HT-29 (cell line): ENCODE measurements around the gene GCSAM. TPM values are rescaled to one million over a fixed set of nuclear protein-coding genes. Genes with fewer than 3 reads are reported as not detected.

Experiments
- DNase-seq: peaks from one replicate; pipeline ENCODE4 v3.0.0-alpha.2; 2015; ENCODE audit warnings: low spot score
- total RNA-seq: library from RNA; depleted of rRNA; stranded (reverse); fragments of >200 nt; shearing (Covaris generic); gene quantifications from 2 replicates; pipeline ENCODE4 v1.2.3, GENCODE V29; 2014

Gene GCSAM
- total RNA-seq, 1 experiment from 2014 or later, result not detected

DNA sequence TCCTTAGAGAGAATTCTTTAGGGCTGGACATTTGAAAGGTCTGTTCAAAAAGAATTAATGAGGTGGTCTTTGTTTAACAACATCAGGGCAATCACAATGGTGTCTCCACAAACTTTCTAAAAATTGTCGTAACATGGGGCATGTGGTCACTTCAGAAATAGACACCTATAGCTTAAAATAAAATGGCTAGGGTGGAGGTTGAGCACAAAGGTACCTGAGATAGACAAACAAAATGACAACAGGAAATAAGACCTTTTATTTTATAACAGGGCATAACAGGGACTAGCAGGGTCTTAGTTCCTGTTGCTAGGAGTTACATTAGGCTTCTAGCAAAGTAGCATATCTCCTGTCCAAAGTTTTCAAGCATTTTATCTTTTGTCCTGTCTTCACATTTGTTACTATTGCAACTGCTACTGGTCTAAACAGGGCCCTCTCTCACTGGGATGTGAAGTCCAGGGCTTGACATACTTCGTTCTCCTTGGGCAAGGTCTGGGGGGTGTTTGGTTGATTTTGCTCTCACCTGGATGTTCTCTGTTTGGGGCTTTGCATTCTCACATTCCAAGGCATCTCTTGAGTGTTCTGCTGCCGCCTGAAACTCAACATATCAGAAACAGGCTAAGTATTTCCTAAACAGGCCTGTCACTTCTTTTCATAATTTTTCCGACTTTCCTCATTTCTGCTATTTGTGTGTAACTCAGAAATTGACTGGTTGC lies 3.0 kb downstream of the GCSAM start:
- no peak for DNase-seq

DNA sequence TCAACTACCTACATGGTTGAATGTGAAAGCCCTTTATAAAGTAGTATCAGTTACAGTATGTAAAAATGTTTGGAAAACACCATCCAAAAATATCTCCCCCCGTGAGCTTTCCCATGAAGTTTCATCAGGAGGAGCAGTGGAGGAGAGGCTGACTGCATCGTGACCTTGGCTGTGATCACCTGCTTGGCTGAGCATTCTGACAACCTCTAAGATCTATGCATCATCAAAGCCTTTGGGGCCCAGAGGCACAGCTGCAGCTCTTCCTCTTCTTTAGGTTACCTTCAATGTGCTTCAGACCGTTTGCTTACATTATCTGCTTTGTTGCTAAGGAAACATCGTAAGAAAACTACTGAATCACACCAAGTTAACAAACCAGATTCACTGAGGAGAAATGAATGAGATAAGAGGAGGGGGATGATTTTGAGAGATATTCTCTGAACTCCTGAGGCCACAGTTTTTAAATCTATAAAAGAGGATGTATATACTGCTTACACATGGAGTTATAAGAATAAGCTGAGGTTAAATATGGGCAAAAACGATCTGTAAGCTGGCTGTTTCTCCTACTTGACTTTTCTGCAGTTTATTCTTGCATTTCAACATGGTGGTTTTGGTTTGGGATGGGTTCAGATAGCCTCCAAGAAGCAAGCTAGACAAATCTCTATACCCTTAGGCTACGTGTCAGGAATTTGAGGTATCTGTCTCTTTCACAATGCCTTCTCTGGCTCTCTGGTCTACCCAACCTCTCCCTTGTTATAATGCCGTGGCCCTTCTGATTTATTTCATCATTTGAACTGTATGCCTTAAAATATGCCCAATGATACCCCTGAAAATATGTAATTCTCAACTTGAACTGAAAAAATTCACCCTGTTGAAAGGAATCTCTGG lies 4.0 kb downstream of the GCSAM start:
- DNase-seq, result peak; percentile 25

DNA sequence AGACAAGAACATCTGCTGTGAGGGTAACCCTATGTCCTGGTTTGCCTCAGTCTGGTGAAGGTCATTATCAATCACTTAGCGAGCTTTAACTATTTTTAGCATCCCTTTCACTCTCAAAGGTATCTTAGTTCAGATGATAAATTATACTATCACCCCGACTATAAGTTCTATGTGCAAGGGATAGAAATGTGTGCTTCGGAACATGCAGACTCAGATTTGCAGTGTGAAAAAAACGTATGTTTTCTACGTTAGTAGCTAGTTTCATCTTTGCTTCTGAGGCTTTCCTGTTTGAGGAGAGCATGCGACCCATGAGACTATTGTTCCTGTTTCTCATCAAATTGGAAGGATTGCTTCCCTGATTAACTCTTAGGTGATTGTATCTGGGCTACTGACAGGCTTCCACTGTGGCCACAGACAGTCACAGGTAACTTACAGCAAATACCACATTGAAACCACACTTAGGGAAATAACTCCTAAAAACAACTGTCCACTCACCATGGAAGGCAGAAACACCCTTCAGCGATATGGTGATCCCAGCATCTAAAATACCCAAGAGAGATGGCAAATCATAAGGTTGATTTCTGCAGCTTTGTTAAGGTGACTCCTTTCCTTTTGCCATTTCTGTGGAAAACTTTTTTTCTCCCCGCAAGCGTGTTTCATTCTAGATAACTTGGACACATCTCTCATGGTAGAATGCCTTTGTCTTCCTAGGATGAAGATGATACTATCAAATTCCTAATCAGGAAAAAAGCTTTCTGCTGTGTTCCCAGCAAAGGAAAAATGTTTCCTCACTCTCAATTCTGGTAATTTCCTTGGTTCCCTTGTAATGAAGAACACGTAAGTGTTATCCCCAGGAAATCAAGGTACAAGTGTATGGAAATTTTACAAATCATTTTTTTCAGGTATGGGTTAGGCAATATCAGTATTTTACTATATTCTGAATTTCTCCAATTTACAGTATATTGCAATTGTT lies 5.2 kb downstream of the GCSAM start:
- no peak for DNase-seq

DNA sequence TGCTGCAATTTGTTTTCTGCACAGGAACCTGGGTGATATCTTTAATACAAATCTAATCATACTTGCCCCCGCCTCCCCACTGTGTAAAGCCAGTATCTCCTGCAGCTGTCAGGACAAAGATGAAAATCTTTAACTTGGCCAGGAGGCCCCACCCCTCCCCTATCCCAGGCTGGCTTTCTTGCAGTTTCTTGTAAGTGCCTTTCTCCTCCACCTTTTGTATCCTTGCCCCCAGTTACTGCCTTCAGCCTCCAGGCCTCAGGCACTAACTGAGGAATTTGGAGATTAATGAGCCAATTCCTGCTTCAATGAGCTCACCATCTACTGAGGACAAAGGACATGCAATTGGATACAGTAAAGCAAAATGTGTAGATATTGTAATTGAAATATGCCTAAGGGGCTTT lies 6.5 kb downstream of the GCSAM start:
- DNase-seq, result no peak

DNA sequence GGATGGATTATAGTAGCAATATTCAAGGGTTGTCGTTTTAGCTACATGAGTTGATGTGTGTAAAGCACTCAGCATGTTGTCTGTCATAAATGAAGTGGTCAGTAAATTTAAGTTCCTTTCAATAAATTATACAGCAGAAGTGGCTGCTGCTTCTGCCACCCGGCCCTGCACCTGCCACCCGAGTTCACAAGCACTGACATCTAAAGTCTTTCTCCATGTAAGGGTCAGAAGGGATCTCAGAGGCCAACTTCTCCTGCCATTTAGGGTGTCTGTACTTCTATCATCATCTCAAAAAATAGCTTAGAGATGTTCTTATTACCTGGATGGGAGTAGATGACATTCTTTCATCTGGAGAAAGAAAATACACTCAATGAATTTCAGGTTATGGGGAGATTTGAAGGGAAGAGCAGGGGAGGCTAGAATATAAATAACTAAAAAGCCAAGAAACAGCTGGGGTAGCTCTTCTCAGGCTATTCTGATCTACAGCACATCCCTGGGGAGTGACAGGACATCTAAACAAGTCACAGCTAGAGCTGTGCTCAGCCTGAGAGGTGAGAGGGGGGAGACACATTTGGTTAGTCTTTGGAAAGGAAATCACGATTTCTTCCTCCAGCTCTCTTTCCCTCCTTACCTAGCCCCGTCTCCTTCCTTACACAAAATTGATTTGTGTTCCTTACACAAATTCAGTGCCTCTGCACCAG lies 8.0 kb downstream of the GCSAM start:
- DNase-seq, result no peak

DNA sequence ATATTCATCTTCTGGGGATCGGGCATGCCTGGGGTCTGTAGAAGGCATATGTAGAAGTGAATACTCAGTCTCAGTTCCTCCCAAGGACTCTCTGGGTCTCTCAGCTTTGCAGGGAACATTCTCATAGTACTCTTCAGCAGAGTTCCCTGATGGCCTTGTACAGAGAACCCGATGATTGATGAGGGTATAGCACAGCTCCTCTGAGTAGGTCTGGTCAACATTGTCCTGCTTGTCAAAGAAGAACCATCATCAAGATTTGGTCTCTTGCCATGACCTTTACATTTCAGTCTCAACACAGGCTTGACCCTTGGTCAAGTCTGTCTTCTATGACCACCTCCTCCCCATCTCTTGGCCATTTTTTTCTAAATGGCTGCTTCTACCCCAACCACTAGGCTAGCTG lies 9.5 kb downstream of the GCSAM start:
- no peak for DNase-seq

DNA sequence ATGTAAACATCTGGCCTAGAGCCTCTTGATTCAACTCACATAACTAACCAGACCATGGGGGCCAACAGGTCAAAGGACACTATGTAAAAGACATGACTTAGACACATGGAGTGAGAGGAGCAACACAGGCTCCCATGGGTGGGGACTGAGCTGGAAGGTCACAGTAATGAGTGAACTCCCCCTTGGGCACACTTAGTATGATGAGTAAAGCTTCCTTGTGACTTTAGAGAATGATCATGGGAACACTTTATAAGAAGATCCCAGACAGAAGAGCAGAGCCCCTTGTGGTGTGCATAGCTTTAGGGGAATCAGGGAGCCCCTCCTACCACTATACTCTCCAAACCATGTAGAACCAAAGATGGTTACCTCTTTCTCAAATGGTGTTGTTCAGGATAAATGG lies 10.2 kb downstream of the GCSAM start:
- DNase-seq, result no peak

DNA sequence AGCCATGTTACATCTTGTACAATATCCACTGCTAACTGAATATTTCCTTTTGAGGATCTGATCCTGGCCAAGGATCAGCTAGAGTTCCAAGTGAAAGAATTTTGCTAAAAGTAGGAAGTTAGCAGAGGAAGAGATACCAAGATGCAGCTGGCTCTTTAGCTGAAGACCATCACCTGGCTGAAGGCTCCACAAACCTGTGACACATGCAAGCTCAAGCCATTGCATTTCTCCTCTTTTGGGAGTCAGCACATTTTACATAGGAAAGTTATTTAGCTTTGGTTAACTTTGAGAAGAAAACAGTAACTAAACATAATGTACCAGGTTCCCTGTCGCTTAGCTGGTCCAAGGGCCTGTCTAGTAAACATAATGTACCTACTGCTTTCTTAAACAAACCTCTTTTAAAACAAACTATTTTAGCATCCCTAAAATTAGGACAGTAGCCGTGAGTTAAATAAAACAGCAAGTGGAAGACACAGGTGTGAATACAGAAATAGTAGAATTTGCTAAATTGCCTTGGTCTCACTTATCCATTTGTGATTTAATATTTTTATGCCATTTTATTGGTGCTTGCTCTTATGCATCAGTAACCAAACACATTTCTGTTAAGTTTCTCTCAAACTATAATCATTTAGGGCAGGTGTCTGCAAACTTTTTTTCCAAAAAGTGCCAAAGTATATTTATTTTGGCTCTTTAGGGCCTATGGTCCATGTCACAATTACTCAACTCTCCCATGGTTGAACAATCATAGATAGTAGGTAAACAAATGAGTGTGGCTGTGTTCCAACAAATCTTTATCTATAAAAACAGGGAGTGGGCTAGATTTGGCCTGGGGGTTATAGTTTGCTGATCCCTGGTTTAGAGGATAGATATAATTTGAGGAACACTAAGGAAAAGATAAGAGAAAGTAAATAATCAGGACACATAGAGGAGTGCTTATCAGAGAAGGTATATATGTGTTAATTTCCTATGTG lies 11.2 kb downstream of the GCSAM start:
- DNase-seq, result no peak

DNA sequence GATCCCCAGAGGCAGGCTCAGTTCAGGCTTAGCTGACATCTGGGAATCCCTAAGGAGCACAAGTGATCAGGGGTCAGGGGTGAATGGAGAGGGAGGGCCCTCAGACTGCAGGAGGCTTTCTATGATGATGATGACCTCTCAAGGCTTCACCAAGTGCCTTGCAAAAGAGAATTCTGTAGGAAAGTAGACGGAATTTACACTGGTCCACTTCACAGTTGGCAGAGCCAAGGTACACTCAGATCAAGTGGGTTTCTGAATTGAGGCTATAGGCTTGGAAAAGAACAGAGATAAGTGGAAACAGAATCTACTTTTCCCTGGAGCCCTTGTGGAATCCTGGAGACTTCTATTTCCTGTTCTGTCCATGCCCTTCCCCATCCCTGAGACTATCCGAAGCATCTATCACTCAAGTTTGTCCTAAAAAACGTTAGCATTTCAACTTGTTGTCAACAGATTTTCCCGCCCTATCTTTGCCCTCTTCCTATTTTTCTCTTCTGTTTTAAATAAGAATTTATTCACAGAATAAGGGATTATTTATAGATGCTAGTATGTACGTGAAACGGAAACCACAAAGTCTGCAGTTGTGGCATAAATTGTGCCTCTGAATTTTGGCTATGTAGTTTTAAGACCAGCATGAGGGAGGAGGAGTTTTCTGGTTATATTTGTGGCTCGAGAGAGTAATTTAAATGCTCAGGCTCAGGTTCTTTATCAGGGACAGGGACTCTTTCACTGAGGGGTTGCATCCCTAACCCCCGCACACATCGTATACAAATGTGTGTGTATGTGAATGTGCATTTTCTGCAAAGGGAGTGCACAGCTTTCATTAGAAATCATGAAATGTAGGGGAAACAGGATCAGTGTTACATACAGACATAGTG lies 12.8 kb downstream of the GCSAM start:
- DNase-seq, result no peak

DNA sequence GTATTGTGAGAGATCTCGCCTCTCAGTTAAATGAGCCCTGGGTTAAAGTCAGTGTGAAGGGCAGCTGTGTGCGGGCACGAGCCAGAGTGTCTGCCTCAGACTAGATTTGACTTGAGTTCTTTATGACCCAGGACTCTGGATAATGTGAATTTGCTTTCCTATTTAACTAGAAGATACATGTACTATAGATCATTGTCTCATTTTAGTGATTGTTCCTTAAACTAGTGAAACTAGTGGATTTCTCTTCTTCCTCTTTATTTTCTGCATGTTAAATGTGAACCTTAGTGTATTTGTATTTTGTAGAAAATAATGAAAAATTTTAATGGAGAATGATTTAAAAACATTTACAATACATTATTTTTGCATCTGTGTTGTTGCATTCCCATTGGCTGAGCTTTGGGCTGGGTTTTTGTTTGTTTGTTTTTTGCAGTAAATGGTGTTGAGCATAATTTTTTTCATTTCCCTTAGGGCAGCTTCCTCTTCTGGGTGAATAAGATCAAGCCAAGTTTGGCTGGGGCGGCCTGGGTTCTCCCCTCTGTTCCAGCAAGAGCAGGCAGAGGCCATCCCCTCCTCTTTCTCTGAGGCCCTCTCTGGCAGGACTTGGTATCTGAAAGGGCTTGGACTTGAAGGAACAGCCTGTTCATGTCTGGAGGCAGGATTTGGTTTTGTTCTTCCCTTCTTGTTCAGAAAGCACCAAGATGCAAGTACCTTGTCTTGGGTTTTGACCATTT lies 15.0 kb downstream of the GCSAM start:
- DNase-seq, result no peak

DNA sequence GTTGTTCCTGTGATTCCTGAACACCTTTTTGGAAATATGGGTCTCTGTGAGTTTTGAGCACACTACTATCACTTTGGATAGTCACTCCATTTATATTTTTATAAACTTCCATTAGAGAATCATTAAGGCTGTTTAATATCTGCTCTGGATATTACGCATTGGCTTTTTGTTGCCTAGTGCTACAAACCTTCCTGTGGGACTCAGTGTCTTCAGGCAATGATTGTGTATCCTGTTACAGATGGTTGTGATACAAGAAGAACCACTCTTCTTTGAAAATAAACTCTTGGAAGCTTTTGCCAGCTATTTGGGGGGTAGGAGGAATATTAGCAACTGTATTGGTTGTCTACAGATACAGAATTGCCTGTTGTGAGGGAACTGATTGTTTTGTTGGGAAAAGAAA lies 15.6 kb downstream of the GCSAM start:
- DNase-seq, result no peak

DNA sequence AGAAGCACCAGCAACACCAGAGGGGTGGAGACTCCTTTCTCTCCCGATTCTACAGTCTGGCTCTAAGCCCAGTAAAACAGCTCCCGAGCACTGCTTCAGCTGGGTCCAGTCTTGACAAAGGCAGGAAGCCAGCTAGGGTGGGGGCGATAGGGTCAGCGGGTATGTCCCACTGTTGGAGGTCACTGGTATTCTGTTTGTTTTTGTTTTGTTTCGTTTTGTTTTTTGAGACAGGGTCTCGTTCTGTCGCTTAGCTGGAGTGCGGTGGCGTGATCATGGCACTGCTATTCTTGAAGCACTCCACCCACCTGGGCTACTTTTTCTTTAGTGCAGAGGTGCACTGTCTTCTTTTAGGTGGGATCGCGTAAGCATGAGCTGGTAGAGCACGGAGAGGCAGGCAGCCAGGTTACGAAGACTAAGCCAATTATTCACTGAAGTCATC lies 16.3 kb downstream of the GCSAM start:
- DNase-seq, result no peak

DNA sequence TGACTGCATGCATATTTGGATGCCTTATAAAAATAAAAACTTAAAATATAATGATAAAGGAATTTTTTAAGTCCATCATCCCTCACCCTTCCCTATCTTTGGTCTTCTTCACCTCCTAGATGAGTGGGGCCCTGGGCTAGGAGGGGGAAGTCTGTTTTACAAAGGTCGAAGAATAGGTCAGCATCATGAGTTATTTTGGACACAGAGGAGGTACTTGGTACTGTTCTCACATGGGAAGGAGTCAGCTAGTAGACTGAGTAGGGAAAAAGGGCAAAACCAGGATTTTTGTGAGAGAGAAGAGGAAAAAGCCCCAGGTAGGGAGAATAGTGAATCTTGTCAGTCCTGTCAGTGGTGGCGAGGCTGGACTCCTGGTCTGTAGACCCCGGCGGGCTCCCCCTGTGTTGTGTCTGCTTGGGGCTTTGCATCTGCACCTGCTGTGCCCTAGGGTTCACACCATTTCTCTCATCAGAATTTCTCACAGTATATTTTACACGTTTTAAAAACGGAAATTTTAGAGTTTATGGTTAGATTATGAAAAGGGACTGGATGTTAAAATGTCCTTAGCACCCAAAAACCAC lies 17.2 kb downstream of the GCSAM start:
- no peak for DNase-seq

DNA sequence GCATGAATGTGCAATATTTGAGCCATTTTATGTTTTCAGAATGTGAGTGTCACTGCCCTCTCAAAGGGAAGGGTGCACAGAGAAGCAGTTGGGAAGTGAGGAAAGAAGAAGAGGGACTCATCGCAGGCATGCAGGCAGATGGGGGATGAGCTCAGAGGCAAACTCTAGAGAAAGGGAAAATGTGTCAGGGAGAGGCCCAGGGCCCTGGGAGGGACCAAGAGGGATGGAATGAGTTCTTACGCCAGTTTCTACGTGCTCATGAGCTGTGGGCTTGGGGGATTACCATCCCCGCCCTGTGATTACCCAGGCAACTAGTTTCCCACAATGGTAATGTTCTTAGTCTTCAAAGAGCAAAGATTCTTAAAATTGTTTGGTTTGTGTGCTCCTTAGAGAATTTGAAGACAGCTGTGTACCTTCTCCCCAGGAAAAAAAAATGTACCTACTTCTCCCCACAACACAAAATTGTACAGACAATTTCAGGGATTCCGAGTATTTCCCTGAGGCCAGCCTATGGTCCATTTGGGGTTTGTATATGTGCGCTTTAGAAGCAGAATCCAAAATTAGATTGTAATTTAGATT lies 17.8 kb downstream of the GCSAM start:
- no peak for DNase-seq

DNA sequence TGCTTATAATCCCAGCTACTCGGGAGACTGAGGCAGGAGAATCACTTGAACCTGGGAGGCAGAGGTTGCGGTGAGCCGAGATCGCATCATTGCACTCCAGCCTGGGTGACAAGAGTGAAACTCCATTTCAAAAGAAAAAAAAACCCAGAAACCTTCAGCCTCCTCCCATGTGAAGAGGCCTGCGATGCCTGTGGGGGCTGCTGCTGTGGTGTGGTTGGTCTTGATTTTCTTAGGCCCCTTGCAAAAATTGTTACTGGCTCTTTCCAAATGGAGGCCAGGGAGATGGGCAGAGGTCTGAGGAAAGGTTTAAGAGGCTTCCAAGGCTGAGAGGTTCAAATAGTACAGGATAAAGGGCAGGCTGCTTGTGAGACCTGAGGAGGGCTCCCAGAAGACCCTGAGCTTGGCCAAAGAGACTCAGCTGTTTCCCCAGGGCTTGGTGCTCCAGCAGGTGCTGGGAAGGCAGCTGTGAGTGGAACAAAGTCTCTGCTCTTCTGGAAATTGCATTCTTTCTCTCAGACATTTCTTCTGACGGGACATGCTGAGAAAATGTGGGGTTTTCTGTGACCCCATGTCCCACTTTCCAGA lies 18.4 kb downstream of the GCSAM start:
- DNase-seq, result no peak

DNA sequence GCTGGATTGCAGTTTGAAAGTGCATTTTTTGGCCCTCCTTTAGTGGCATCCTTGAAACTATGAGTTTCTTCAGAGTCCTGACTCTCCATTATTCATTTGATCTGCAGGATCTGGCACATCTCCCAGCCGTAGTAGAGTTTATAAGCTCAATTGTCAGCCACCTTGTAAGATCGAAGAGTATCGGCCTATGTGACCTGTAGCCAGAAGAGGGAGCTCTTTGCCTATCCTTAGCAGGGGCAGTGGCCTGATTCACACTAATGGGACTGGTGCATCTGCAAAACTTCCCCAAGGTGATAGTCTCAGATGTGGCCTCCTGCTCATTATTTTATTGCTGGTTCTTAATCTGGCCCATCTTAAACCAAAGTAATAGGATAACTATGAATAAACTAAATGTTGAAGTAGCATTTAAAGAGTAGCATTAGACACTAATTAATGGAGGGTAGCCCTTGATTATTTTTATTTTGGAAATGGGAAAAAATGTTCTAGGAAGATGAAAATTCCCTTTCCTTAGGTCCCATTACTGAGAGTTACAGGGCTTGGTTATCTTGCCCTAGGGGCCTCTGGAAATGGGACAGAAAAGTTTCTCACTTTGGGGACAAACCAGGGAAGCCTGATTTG lies 21.2 kb downstream of the GCSAM start:
- peak; percentile 91 for DNase-seq

DNA sequence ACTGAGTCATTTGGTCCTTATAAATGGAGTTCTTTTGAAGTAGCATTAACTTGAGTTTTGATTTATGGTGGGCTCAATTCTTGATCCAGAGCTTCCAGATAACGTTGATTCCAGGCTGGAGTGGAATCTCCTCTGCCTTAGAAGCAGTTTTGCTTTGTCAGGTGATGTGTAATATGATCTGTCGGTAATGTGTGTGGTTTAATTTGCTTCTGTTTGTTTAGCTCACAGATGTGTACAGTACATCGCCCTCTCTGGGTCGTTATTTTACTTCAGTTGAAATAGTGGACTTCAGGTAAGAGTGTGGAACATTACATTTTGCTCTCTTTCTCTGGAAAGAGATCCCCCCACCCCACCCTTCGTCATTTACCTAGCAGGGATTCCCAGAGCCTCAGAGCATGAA lies 23.7 kb downstream of the GCSAM start:
- DNase-seq, result no peak
